Measurements from ENCODE around the gene TTC24. TPM values are rescaled to one million over a fixed set of nuclear protein-coding genes. Genes with fewer than 3 reads are reported as not detected.
"Not testable (repeated sequence)": the region's sequence is repeated elsewhere in the genome, so short reads cannot be mapped to it uniquely, and the experiment has no call there.

The TTC24 gene
- total RNA-seq, 2 donors from 2014 or later: not detected

- peak; percentile 79 for TF ChIP-seq CTCF (IDR thresholded peaks at IDR 0.05)
- no peak overlapping the region for H3K4me3 ChIP-seq
- ATAC-seq (ENCODE audit: insufficient number of reproducible peaks, low FRiP score, low read depth) (peak; percentile 87), DNase-seq (ENCODE audit: low spot score) (no peak)
- peaks cover 0 to 7% of the 10 kb centered on the region in 2 donors for H3K4me1 ChIP-seq (ENCODE audit: control insufficient read depth in 1 of 2, low read depth in 2 of 2)
- no peaks in the 10 kb centered on the region for H3K9me3 ChIP-seq
- no peak overlapping the region for H3K27ac ChIP-seq
- no peaks in the 10 kb centered on the region for H3K36me3 ChIP-seq
- peaks cover 4% of the 10 kb centered on the region for H3K27me3 ChIP-seq (replicated peaks; ENCODE audit: insufficient read depth)
Measured at GRCh38 chr1:156608036-156608674, 28.6 kb downstream of the TTC24 start.

GRCh38 chr1:156608981-156609380 lies 29.5 kb downstream of the TTC24 start:
- no peak overlapping the region for H3K4me3 ChIP-seq
- H3K27ac ChIP-seq: no peak overlapping the region
- H3K36me3 ChIP-seq: no peaks in the 10 kb centered on the region
- no peak for TF ChIP-seq CTCF (IDR thresholded peaks at IDR 0.05)
- no peak for DNase-seq (ENCODE audit: low spot score)
- ATAC-seq (ENCODE audit: insufficient number of reproducible peaks, low FRiP score, low read depth): no peak
- peaks cover 0 to 7% of the 10 kb centered on the region in 2 donors for H3K4me1 ChIP-seq (ENCODE audit: control insufficient read depth in 1 of 2, low read depth in 2 of 2)
- H3K27me3 ChIP-seq (replicated peaks; ENCODE audit: insufficient read depth): peaks cover 4% of the 10 kb centered on the region
- H3K9me3 ChIP-seq: no peaks in the 10 kb centered on the region

GRCh38 chr1:156610072-156610471 lies 30.5 kb downstream of the TTC24 start:
- H3K27ac ChIP-seq; H3K9me3 ChIP-seq; H3K27me3 ChIP-seq (replicated peaks; ENCODE audit: insufficient read depth); DNase-seq (ENCODE audit: low spot score); H3K36me3 ChIP-seq; H3K4me3 ChIP-seq; ATAC-seq (ENCODE audit: insufficient number of reproducible peaks, low FRiP score, low read depth): not testable (repeated sequence)
- H3K4me1 ChIP-seq (ENCODE audit: control insufficient read depth in 1 of 2, low read depth in 2 of 2): peaks cover 0 to 13% of the 10 kb centered on the region in 2 donors

GRCh38 chr1:156612666-156613065 lies 33.1 kb downstream of the TTC24 start:
- Histone ChIP-seq H3K27me3 (replicated peaks; ENCODE audit: insufficient read depth) (peaks cover 4% of the 10 kb centered on the region), H3K27ac (no peak overlapping the region), H3K36me3 (no peaks in the 10 kb centered on the region), H3K4me3 (no peak overlapping the region), H3K9me3 (no peaks in the 10 kb centered on the region), H3K4me1 (ENCODE audit: control insufficient read depth in 1 of 2, low read depth in 2 of 2) (peaks cover 2 to 31% of the 10 kb centered on the region in 2 donors)
- DNase-seq (ENCODE audit: low spot score) (no peak), ATAC-seq (ENCODE audit: insufficient number of reproducible peaks, low FRiP score, low read depth) (no peak)
- TF ChIP-seq CTCF (IDR thresholded peaks at IDR 0.05): no peak

- ATAC-seq (ENCODE audit: insufficient number of reproducible peaks, low FRiP score, low read depth) (no peak), DNase-seq (ENCODE audit: low spot score) (no peak)
- Histone ChIP-seq H3K9me3 (no peaks in the 10 kb centered on the region), H3K27me3 (replicated peaks; ENCODE audit: insufficient read depth) (peaks cover 4% of the 10 kb centered on the region), H3K4me1 (ENCODE audit: control insufficient read depth in 1 of 2, low read depth in 2 of 2) (peaks cover 2 to 24% of the 10 kb centered on the region in 2 donors), H3K27ac (no peak overlapping the region), H3K4me3 (no peak overlapping the region), H3K36me3 (no peaks in the 10 kb centered on the region)
- no peak for TF ChIP-seq CTCF (IDR thresholded peaks at IDR 0.05)
Measured at GRCh38 chr1:156615946-156616345, 36.4 kb downstream of the TTC24 start.

GRCh38 chr1:156616463-156616862 lies 36.9 kb downstream of the TTC24 start:
- ATAC-seq (ENCODE audit: insufficient number of reproducible peaks, low FRiP score, low read depth) (no peak), DNase-seq (ENCODE audit: low spot score) (no peak)

More at GRCh38 chr1:156616463-156616862, 36.9 kb downstream of the TTC24 start:
- Histone ChIP-seq H3K36me3 (no peaks in the 10 kb centered on the region), H3K27ac (no peak overlapping the region), H3K4me3 (no peak overlapping the region), H3K27me3 (replicated peaks; ENCODE audit: insufficient read depth) (peaks cover 4% of the 10 kb centered on the region), H3K9me3 (no peaks in the 10 kb centered on the region), H3K4me1 (ENCODE audit: control insufficient read depth in 1 of 2, low read depth in 2 of 2) (peaks cover 2 to 24% of the 10 kb centered on the region in 2 donors)
- TF ChIP-seq CTCF (IDR thresholded peaks at IDR 0.05): no peak
